H9 (cell line): Measurements from ENCODE around the gene SOCS7. TPM values are rescaled to one million over a fixed set of nuclear protein-coding genes. Genes with fewer than 3 reads are reported as not detected.
A peak's percentile ranks its signal among the peaks of the same experiment; 100 is the strongest.

ENCODE experiments used
- DNase-seq: peaks from one replicate; pipeline ENCODE4 v3.0.0-alpha.2; 2017
- H2AFZ ChIP-seq: one replicate; pipeline ENCODE4 v1.6.1; 2013; ENCODE audit warnings: mild to moderate bottlenecking, low read length, control low read depth, moderate library complexity
- H2AK5ac ChIP-seq: 2 replicates; pipeline ENCODE4 v1.6.1; 2013; ENCODE audit warnings: low read length, control low read depth, mixed read lengths; ENCODE audit not compliant: insufficient read length
- H2BK120ac ChIP-seq: one replicate; pipeline ENCODE4 v1.6.1; 2013; ENCODE audit warnings: low read depth, mild to moderate bottlenecking, low read length, control low read depth, inconsistent platforms; ENCODE audit not compliant: poor library complexity, severe bottlenecking
- H2BK12ac ChIP-seq: 2 replicates; pipeline ENCODE4 v1.6.1; 2013; ENCODE audit warnings: low read length, control low read depth, mixed read lengths, low read depth; ENCODE audit not compliant: insufficient read length
- H2BK15ac ChIP-seq: 2 replicates; pipeline ENCODE4 v1.6.1; 2013; ENCODE audit warnings: low read depth, low read length, control low read depth
- H2BK20ac ChIP-seq: one replicate; pipeline ENCODE4 v1.6.1; 2013; ENCODE audit warnings: low read depth, mild to moderate bottlenecking, low read length, control low read depth, inconsistent platforms; ENCODE audit not compliant: poor library complexity, severe bottlenecking
- H2BK5ac ChIP-seq: 2 replicates; pipeline ENCODE4 v1.6.1; 2013; ENCODE audit warnings: low read length, control low read depth, mixed read lengths; ENCODE audit not compliant: insufficient read length
- H3K14ac ChIP-seq: 2 replicates; pipeline ENCODE4 v1.6.1; 2013; ENCODE audit warnings: low read length, control low read depth; ENCODE audit not compliant: insufficient read depth
- H3K18ac ChIP-seq: 2 replicates; pipeline ENCODE4 v1.6.1; 2013; ENCODE audit warnings: low read depth, mild to moderate bottlenecking, mixed read lengths, low read length, control low read depth; ENCODE audit not compliant: insufficient read length
- H3K23ac ChIP-seq: 2 replicates; pipeline ENCODE4 v1.6.1; 2013; ENCODE audit warnings: low read length, control low read depth, mixed read lengths, low read depth; ENCODE audit not compliant: insufficient read length
- H3K23me2 ChIP-seq: 2 replicates; pipeline ENCODE4 v1.6.1; 2013; ENCODE audit warnings: low read depth, mild to moderate bottlenecking, mixed read lengths, low read length, control low read depth; ENCODE audit not compliant: insufficient read length, poor library complexity, severe bottlenecking
- H3K27ac ChIP-seq: 2 replicates; pipeline ENCODE4 v1.5.1; 2013; ENCODE audit warnings: low read length, control low read depth, mixed read lengths, low read depth; ENCODE audit not compliant: insufficient read length
- H3K27me3 ChIP-seq: 2 replicates; pipeline ENCODE4 v1.6.1; 2013; ENCODE audit warnings: low read length, control low read depth, inconsistent platforms; ENCODE audit not compliant: insufficient read depth
- H3K4ac ChIP-seq: 2 replicates; pipeline ENCODE4 v1.6.1; 2013; ENCODE audit warnings: low read depth, mild to moderate bottlenecking, control low read depth, inconsistent platforms, low read length, moderate library complexity
- H3K4me1 ChIP-seq: 2 replicates; pipeline ENCODE4 v1.6.1; 2013; ENCODE audit warnings: low read length, control low read depth, inconsistent platforms; ENCODE audit not compliant: insufficient read depth
- H3K4me2 ChIP-seq: 2 replicates; pipeline ENCODE4 v1.6.1; 2013; ENCODE audit warnings: low read length, control low read depth, mixed read lengths; ENCODE audit not compliant: insufficient read length, insufficient read depth
- H3K56ac ChIP-seq: 2 replicates; pipeline ENCODE4 v1.6.1; 2013; ENCODE audit warnings: low read depth, mild to moderate bottlenecking, mixed read lengths, low read length, control low read depth; ENCODE audit not compliant: insufficient read length
- H3K79me1 ChIP-seq: 2 replicates; pipeline ENCODE4 v1.6.1; 2013; ENCODE audit warnings: low read depth, mild to moderate bottlenecking, moderate library complexity, low read length, control low read depth, inconsistent platforms; ENCODE audit not compliant: insufficient read depth, poor library complexity, severe bottlenecking
- H3K79me2 ChIP-seq: 2 replicates; pipeline ENCODE4 v1.6.1; 2013; ENCODE audit warnings: low read length, control low read depth, inconsistent platforms; ENCODE audit not compliant: insufficient read depth
- H3K9ac ChIP-seq: 2 replicates; pipeline ENCODE4 v1.6.1; 2013; ENCODE audit warnings: low read length, control low read depth, mixed read lengths; ENCODE audit not compliant: insufficient read length; ENCODE audit errors: extremely low read depth
- H3K9me3 ChIP-seq: one replicate; pipeline ENCODE4 v1.6.1; 2013; ENCODE audit warnings: low read depth, low read length, inconsistent platforms; ENCODE audit not compliant: control insufficient read depth
- H3T11ph ChIP-seq: one replicate; pipeline ENCODE4 v1.6.1; 2013; ENCODE audit warnings: mild to moderate bottlenecking, low read length, control low read depth, inconsistent platforms
- H4K20me1 ChIP-seq: one replicate; pipeline ENCODE4 v1.6.1; 2013; ENCODE audit not compliant: control insufficient read depth, insufficient read length, insufficient read depth
- H4K5ac ChIP-seq: 2 replicates; pipeline ENCODE4 v1.6.1; 2013; ENCODE audit warnings: low read depth, mild to moderate bottlenecking, mixed read lengths, low read length, control low read depth; ENCODE audit not compliant: insufficient read length
- H4K8ac ChIP-seq: replicated peaks from 2 replicates; pipeline ENCODE4 v1.6.1; 2013; ENCODE audit warnings: low read length, control low read depth, mixed read lengths, low read depth; ENCODE audit not compliant: insufficient read length
- H4K91ac ChIP-seq: 2 replicates; pipeline ENCODE4 v1.6.1; 2013; ENCODE audit warnings: low read depth, mild to moderate bottlenecking, moderate library complexity, mixed read lengths, low read length, control low read depth; ENCODE audit not compliant: insufficient read length
- H3K27ac Mint-ChIP-seq, 3 experiments: 2 replicates in 2 of 3; 3 replicates in 1 of 3; pipeline ENCODE4 v1.8.0; 2020 to 2021; ENCODE audit warnings: mixed read lengths in 3 of 3, mild to moderate bottlenecking in 1 of 3, moderate library complexity in 1 of 3
- H3K27me3 Mint-ChIP-seq: 2 replicates; pipeline ENCODE4 v1.8.0; 2021; ENCODE audit warnings: low read depth, mild to moderate bottlenecking, moderate library complexity, mixed read lengths
- H3K36me3 Mint-ChIP-seq, 3 experiments: 2 replicates in 2 of 3; 3 replicates in 1 of 3; pipeline ENCODE4 v1.8.0; 2020 to 2021; ENCODE audit warnings: low read depth in 3 of 3, mixed read lengths in 3 of 3; ENCODE audit not compliant: insufficient read depth in 1 of 3
- H3K4me1 Mint-ChIP-seq, 2 experiments: 2 replicates each; pipeline ENCODE4 v1.8.0; 2020; ENCODE audit warnings: mixed read lengths in 2 of 2
- H3K4me3 Mint-ChIP-seq, 2 experiments: 2 replicates in 1 of 2; 3 replicates in 1 of 2; pipeline ENCODE4 v1.8.0; 2020 to 2021; ENCODE audit warnings: mild to moderate bottlenecking in 2 of 2, mixed read lengths in 2 of 2, moderate library complexity in 1 of 2
- H3K9me3 Mint-ChIP-seq, 2 experiments: 2 replicates in 1 of 2; 3 replicates in 1 of 2; pipeline ENCODE4 v1.8.0; 2020; ENCODE audit warnings: mild to moderate bottlenecking in 2 of 2, mixed read lengths in 2 of 2, moderate library complexity in 1 of 2
- WGBS: extraction: QIAGEN DNeasy Blood & Tissue Kit; methylation state at CpG from one replicate; pipeline ENCODE4 v1.1.7; 2013; ENCODE audit warnings: missing lambda C conversion rate, low lambda C conversion rate, mixed read lengths; ENCODE audit not compliant: insufficient read length; ENCODE audit errors: extremely low coverage; 5-methylcytosine and 5-hydroxymethylcytosine counted together
- total RNA-seq: library from RNA; stranded (reverse); gene quantifications from 2 replicates; pipeline ENCODE4 v1.2.1, GENCODE V29; 2021
- TF ChIP-seq, protein P1 (sequence below): fragments of 200-600 bp; sonication (generic); conservative IDR thresholded peaks from 3 replicates; pipeline ENCODE4 v1.8.0; 2021; ENCODE audit warnings: antibody characterized with exemption, mild to moderate bottlenecking

The SOCS7 gene
- total RNA-seq, 1 experiment from 2014 or later: 31.0 TPM

GRCh38 chr17:38416840-38417209 is 65.2 kb downstream of the SOCS7 start:
- H3K14ac ChIP-seq: no peak overlapping the region
- no peak overlapping the region for H3K27ac Mint-ChIP-seq
- no peak overlapping the region for H3T11ph ChIP-seq
- H2BK120ac ChIP-seq: no peak overlapping the region
- TF ChIP-seq, protein P1, sequence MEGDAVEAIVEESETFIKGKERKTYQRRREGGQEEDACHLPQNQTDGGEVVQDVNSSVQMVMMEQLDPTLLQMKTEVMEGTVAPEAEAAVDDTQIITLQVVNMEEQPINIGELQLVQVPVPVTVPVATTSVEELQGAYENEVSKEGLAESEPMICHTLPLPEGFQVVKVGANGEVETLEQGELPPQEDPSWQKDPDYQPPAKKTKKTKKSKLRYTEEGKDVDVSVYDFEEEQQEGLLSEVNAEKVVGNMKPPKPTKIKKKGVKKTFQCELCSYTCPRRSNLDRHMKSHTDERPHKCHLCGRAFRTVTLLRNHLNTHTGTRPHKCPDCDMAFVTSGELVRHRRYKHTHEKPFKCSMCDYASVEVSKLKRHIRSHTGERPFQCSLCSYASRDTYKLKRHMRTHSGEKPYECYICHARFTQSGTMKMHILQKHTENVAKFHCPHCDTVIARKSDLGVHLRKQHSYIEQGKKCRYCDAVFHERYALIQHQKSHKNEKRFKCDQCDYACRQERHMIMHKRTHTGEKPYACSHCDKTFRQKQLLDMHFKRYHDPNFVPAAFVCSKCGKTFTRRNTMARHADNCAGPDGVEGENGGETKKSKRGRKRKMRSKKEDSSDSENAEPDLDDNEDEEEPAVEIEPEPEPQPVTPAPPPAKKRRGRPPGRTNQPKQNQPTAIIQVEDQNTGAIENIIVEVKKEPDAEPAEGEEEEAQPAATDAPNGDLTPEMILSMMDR: no peak
- no peak overlapping the region for H3K9ac ChIP-seq
- no peaks in the 10 kb centered on the region for H3K9me3 ChIP-seq
- H2AFZ ChIP-seq: no peak overlapping the region
- H3K4me1 Mint-ChIP-seq: peaks cover 56 to 73% of the 10 kb centered on the region in 2 experiments
- peaks cover 35% of the 10 kb centered on the region for H3K27me3 Mint-ChIP-seq
- no peaks in the 10 kb centered on the region; a peak in 1 of 7 replicates for H3K36me3 Mint-ChIP-seq
- H2BK5ac ChIP-seq: no peak overlapping the region
- H2BK15ac ChIP-seq: no peak overlapping the region
- DNase-seq: no peak
- H2AK5ac ChIP-seq: no peak overlapping the region
- no peaks in the 10 kb centered on the region for H3K79me2 ChIP-seq
- no CpG with 5 or more reads among the region's 1 CpG for WGBS
- no peak overlapping the region for H3K56ac ChIP-seq
- H2BK12ac ChIP-seq: no peak overlapping the region
- H3K4me1 ChIP-seq: peaks cover 16% of the 10 kb centered on the region; the same call in 1 of the 2 replicates
- no peak overlapping the region for H4K5ac ChIP-seq
- H3K4me2 ChIP-seq: no peak overlapping the region
- H3K27ac ChIP-seq: no peak overlapping the region
- H3K4ac ChIP-seq: no peak overlapping the region
- H3K9me3 Mint-ChIP-seq: no peaks in the 10 kb centered on the region
- 0 out of 5 replicates have a peak overlapping the region, but pooled peaks of 1 of the 2 experiments have one; percentile 26 for H3K4me3 Mint-ChIP-seq
- H3K18ac ChIP-seq: no peak overlapping the region
- no peak overlapping the region for H4K8ac ChIP-seq
- no peak overlapping the region for H2BK20ac ChIP-seq
- peaks cover 3% of the 10 kb centered on the region; the same call in 1 of the 2 replicates for H3K27me3 ChIP-seq
- H4K91ac ChIP-seq: no peak overlapping the region
- H4K20me1 ChIP-seq: peaks cover 2% of the 10 kb centered on the region
- peaks cover 22% of the 10 kb centered on the region for H3K23me2 ChIP-seq
- no peaks in the 10 kb centered on the region for H3K79me1 ChIP-seq
- no peak overlapping the region for H3K23ac ChIP-seq
